Activated effector memory CD4-positive, alpha-beta T cell treated with Interleukin-2 at 50 U/mL for 16 hours (primary cell): ENCODE data around the gene TIMELESS.
"Not testable (repeated sequence)": the region's sequence is repeated elsewhere in the genome, so short reads cannot be mapped to it uniquely, and the experiment has no call there.

Experiments
- DNase-seq: peaks from one replicate; pipeline ENCODE4 v3.0.0-alpha.2; 2020

Gene TIMELESS

DNA sequence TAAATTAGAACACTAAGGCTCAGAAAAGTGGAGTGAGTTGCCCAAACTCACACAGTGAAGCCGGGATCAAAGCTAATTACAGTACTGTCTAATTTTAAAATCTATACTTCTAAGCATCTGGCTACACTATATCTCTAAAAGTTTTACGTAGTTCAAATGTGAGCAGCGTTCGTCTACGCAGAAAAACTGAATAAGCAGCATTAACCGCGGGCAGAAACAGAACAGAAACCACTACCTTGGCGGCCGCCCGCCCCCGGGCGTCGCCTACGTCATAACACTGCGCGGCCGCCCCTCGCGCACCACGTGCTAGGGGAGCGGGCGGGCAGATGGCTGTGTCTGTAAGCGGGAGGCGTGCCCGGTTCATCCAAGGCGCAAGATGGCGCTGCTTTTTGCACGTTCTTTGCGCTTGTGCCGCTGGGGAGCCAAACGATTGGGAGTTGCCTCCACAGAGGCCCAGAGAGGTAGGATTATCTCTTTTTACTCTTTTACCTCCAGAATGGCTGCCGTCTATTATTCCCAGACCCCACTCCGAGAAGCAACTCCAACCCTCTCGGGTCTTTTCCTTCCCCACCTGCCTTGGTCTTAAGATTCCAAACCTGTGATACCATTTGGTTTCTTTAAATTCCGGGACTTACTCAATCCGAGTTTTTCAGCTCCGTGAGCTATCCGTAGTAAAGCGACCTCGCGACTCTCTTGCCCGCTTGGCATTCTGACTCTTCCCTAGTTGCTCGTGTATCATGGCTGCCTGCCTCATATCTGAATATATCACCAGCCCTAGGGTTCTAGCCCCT, 19.2 kb upstream of the TIMELESS start, which contains the start of gene SPRYD4:
TSS of gene SPRYD4 (plus strand) at position 363 of the 791 bp plus-strand sequence. CDS start at position 377, 14 bp downstream.
- DNase-seq = peak; percentile 91

DNA sequence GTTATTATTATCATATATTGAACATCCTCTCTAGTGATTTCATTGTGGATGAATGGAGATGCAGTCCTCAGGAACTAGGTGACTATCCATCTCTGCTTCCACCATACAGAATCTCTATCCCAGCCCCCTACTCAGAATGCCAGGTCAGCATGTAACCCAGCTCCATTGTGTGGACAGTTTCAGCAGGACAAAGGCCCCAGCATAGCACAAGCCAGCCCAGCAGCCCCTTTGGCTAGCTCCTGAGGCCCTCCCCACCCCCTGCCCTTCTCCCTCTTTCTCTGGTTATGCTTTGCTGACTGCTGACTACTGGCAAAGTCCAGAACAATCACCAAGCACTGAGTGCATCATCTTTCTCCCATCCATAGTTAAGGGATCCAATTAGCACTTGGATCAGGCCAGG, 13.3 kb upstream of the TIMELESS start:
- DNase-seq = no peak

DNA sequence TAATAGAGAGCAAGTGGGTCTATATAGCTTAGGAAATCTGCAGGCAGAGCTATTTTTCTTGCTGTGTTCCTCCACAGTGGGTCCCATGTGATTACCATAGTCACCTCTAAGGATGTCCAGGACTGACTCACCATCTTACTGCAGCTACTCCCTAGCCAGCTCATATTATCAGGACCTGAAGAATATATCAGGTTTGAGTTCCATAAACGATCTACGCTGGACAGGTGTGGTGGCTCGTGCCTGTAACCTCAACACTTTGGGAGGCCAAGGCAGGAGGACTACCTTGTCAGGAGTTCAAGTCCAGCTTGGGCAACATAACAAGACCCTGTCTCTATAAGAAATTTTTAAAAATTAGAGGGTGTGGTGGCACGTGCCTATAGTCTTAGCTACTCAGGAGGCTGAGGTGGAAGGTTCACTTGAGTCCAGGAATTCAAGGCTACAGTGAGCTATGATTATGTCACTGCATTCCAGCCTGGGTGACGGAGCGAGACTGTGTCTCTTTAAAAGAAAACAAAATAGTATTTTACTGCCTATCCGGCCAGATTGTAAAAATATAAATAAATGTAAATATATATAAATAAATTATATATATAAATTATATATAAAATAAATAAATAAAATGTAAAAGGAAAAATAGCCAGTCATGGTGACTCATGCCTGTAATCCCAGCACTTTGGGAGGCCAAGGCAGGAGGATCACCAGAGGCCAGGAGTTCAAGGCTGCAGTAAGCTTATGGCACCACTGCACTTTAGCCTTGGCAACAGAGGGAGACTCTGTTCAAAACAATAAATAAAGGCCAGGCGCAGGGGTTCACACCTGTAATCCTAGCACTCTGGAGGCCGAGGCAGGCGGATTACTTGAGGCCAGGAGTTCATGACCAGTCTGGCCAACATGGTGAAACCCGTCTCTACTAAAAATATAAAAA, 12.3 kb upstream of the TIMELESS start:
- no peak for DNase-seq

DNA sequence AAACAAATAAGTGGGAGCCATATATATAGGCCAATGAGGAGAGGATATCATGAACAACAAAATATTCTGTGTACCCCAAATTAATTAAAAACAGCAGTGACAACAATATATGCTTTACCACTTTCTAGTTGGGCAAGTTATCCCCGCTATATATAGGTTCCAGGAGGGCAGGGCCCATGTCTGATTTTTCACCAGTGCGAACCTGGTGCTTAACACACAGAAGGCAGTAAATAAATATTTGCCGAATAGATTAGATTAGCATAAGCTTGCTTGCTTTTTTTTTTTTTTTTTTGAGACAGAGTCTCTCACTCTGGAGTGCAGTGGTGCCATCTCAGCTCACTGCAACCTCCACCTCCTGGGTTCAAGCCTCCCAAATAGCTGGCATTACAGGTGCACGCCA, 8.6 kb upstream of the TIMELESS start:
- DNase-seq = no peak

DNA sequence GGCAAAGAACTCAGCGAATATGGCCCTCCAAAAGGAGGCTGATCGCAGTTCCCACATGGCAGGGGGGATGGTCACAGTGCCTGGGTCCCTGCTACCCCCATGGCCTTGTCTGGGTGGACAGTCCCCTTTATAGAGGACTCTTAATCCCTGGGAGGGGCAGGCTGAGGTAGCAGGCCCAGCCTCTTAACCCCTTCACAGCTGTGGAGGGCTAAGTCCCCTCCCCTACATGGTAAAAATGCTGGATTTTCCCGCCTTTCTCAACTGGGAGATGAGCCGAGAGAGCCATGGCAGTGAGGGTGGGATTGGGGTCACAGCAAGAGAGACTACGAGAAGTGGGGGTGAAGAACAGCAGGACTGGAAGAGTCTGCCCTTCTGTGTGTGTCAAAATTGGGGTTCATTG, 5.3 kb upstream of the TIMELESS start, which contains the start of gene MIP:
TSS of gene MIP (minus strand) at position 101 of the 400 bp plus-strand sequence. CDS start at position 57, 44 bp downstream.
- no peak for DNase-seq

DNA sequence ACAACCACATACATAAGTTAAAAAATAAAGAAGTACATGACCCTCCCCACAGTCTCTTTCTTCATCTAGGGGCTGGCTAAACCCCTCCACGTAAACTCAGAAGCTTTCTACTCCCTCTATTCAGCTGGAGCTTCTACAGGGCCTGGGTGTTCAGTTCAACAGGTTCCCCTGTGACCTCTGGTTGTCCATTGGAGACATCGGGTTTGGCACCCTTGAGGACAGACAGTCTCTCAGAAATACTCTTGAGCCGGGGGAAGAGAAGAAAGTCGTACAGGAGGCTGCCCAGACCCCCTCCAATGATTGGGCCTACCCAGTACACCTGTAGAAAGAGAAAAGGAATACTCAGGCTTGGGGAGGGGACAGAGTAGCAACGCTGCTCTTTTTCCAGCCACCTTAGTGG, 1.9 kb upstream of the TIMELESS start:
- DNase-seq = no peak

DNA sequence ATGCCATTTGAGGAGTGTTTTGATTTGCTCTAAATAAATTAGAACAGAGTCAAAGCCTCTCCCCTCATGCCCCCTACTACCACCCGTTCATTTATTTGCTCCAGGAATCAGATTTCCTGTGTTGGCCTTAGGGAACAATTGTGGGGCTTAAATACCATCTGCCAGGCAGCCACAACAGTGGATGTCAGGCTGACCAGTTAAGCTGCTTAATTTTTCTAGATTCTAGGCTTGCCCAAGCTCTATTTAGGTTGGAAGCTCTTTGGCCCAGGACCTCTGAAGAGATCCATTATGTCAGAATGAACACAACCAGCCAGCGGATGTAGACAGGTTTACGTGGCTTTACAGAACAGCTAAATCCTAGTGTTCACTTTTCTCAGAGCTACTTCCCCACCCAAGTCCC, 1.0 kb upstream of the TIMELESS start:
- no peak for DNase-seq

DNA sequence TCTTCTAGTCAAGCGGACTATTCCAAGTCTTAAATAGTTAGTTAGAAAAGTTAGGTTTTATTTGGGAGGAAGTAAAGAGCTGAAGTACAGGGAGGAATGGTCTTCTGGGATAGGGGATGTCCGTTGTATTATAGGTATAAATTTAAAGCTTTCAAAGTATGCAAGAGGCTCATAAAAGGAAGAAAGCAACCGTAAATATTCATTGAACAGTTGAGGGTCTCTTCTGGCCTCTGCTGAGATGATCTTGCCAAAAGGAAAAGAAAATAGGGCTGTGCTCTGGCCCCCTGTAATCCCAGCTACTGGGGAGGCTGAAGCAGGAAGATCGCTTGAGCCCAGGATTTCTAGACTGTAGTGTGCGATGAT, 377 bp upstream of the TIMELESS start:
- DNase-seq = no peak

DNA sequence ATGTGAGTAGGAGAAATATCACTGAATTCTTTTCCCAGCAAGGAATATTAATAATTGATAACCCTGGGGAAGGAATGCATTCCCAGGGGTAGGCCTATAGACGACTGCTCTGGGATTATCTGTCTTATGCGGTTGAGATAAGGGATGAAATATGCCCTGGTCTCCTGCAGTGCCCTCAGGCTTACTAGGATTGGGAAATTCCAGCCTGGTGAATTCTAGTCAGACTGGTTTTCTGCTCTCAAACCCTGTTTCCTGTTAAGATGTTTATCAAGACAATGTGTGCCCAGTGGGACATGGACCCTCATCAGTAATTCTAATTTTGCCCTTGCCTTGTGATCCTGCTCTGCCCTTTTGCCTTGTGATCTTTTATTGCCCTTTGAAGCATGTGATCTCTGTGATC, 6.0 kb downstream of the TIMELESS start:
- not testable (repeated sequence) for DNase-seq

DNA sequence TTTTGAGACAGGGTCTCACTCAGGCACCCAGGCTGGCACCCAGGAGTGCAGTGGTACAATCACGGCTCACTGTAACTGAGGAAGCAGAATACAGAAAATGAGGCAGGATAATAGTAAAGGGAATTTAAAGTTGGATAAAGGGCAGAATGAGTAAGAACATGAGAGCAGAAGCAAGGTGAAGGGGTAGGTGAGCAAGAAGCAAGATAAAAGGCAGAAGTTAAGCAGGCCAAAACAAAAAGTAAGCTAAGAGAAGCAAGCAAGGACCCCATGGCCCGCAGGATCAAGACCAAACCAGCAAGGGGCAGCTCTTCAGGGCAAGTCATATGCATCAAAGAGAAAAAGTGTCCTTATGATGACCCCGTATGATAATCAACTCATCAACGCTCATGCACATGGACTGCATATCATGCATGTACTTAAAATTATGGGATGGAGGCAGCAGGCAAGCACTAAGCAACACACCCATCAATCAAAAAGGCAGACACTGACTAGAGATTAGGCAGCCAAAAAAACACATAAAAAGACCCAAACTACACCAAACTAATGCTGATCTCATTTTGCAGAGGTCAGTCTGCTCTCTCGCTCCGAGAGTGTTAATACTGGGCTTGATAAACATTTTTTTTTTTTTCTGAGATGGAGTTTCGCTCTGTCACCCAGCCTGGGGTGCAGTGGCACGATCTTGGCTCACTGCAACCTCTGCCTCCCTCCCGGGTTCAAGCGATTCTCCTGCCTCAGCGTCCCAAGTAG, 11.6 kb downstream of the TIMELESS start:
- DNase-seq = no peak

DNA sequence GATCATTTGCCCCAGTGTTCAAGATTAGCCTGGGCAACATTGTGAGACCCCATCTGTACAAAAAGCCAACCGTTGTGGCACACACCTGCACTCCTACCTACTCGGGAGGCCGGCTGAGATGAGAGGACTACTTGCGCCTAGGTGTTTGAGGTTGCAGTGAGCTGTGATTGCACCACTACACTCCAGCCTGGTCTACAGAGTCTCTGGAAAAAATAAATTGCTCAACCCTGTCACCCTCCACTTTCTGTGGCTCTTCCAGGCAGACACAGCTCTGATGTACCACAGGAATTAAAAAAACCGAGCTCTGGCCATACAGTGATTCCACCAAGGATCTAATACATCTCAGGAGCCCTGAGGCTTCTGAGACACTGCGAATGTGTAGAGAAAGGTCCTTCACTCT, 14.4 kb downstream of the TIMELESS start:
- DNase-seq = no peak

DNA sequence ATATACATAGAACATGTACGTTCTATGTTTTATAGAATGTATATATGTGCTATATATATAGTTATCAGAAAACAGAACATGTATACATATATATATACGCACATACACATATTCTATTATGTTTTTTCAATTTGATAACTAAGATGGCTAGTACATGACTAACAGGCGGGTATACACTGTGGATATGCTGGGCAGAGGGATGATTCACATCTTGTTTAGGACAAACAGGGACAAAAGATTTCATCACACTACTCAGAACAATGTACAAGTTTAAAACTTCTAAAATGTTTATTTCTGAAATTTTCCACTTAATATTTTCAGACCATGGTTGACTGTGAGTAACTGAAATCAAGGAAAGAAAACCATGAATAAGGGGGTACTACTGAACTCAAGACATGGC, 17.4 kb downstream of the TIMELESS start:
- no peak for DNase-seq

DNA sequence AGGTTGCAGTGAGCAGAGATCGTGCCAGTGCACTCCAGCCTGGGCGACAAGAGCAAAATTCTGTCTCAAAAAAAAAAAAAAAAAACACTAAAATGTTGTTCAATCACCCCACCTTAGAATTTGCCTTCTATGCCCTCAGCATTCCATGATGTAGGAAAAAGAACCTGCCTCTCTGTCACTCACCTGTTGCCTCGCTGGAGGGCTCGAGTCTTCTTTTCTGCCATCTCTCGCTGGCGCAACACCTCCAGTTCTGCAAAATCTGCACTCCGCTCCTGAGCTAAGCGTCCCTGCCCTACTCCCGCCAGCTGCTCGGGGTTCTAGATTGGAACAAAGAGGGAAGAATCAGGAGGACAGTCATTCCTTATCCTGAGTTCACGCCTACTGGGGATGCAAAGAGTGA, 17.9 kb downstream of the TIMELESS start:
- DNase-seq = no peak

DNA sequence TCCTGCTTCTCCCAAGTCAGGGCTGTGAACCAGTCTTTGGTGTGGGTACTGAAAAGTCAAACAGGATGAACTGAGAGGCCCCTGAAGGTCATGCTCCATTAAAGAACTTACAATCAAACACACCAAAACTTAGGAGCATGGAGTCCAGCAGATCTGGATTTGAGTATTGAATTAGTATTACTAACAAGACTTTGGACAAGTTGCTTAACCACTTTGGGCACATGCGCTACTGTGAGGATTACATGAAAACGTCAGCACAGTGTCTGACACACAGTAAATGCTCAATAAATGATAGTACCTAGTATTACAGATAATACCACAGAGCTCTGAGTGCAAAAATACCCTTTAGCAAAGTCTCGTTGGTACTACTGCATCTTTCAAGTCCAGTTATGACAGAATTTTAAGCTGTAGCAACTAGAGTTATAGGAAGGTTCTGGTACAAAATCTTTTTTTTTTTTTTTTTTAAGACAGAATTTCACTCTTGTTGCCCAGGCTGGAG, 23.2 kb downstream of the TIMELESS start:
- no peak for DNase-seq

DNA sequence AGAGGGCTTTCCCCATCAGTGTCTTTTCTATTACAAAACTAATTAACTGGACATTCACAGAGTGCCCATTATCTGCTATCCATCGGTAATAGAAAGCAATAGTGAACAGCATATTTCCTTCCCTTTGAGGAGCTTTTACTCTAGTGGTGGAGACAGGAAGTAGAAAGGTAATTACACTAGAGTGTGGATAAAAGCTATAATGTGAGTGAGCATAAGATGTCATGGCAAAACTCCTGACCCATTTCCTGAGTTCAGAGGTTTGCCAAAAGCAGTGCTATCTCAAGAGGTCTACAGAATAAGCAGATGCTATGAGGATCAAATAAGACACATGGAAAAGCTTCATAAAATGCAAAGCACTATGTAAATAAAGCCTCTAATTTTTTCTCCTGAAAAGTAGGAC, 24.0 kb downstream of the TIMELESS start:
- no peak for DNase-seq

DNA sequence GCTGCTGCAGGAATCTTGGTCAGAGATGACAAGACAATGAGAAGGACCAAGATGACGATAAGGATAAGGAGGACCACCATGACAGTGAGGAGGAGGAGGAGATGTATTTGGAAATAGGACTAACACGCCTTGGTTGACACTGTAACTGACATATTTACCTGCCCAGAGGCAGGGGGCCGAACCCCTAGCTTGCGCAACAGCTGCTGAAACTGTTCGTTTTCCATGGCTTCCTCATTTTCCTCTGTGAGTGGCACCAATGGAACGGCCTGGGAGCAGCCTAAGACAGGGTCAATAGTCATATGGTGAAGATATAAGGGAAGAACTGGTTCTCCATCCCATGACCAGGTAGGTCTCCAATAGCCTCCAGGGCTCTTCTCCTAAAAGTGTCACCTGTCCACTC, 28.8 kb downstream of the TIMELESS start:
- no peak for DNase-seq

DNA sequence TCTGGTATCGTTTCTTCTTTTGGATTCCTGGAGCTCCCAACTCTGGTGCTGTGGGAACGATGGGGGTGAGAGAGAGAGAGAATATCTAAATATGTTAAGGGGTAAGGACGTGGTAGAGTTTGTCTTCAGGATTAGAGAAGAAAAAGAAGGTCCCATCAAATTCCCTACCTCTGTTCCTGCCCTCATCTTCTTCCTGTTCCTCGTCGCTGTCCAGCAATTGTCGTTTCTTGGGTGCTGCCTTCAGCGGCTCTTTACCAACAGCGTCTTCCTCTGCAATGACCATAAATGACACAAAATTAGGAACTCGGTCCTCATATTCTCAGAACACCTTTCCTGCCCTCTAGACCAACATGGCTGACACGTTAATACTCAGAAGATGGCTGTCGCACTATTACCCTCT, 31.5 kb downstream of the TIMELESS start:
- DNase-seq = no peak

DNA sequence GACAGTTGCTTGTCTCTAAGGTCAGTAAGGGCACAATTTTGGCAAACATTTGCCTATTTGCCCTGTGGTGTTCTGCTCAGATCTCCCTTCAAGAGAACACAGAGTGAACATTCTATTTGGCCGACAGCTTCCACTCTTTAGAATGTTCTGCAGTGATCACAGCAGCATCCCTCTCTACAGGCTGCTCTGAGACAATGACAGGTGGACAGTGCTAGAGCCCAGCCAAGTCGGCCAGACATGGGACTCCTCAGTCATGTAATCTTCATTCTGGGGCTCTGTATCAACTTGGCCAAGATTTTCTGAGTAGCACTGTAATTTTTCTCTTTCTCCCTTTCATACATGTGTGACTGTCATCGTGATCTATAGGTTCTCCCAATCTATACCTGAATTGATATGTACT, 34.8 kb downstream of the TIMELESS start:
- DNase-seq = no peak

DNA sequence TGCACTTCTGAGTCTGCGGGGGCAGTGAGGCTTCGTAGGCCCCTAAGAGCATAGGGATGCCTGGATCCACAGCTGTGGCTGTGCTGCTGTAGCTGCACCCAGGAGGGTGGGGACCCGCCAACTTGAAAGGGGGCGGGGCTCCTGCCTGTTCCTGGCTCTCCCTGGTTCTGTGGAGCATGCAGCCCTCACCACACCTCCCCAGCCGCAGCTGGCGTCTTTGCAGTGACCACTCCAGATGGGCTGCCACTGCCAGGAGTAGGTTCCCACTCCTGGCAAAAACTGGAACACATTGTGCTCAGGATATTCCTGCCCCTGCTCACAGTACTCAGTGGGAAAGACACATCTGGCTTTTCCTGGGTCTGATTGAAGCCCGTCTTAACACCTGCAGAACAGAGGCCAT, 35.8 kb downstream of the TIMELESS start:
- DNase-seq = no peak

DNA sequence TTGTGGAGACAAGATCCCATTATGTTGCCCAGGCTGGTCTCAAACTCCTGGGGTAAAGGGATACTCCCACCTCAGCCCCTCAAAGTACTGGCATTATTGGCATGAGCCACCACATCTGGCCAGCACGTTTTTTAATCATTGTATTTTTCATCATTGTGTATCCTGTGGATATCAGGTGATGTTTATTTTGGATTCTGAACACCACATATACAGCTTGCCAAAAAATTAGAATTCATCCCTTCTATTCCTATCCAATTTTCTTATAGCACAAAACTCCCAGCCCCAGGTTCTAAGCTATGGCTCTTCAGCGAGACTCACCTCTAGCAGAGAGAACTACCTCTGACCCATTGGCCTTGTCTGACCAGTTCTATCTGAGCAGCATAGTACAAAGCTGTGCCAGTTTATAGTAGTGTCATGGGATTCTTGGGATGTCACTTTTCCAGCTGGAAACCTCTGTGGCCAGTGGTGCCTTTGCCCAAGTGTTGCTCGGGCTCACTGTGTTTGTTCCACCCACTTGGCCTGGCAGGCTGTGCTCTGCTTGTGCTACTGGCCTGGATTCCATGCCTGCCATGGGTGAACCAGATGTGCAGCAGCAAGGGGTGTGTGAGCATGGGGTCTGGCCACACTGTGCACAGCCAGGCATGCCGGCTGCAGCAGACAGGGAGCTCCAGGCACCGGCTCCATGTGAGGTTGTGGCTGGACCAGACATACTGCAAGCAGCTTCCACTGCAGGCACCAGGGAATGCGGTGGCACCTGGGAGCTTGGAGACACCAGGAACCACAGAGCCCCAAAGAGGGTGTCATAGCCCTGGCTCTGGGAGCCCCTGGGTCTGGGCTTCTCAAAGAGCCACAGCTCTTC, 37.2 kb downstream of the TIMELESS start:
- DNase-seq = no peak

DNA sequence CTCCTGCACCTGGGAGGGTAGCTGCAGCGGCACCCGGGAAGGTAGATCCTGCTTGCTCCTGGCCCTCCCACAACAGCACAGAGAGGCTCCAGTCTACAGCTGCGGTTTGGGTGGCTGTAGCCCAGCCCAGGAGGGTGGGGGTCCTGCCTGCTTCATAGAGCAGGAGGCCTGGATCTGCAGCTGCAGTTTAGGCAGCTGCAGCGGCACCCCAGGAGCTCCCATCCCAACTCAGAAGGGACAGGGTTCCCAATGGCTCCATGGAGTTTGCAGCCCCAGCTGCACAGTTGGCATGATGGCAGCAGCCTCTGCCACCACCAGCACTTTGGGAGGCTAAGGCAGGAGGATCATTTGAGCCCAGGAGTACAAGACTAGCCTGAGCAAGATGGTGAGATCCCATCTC, 38.5 kb downstream of the TIMELESS start:
- DNase-seq = no peak

DNA sequence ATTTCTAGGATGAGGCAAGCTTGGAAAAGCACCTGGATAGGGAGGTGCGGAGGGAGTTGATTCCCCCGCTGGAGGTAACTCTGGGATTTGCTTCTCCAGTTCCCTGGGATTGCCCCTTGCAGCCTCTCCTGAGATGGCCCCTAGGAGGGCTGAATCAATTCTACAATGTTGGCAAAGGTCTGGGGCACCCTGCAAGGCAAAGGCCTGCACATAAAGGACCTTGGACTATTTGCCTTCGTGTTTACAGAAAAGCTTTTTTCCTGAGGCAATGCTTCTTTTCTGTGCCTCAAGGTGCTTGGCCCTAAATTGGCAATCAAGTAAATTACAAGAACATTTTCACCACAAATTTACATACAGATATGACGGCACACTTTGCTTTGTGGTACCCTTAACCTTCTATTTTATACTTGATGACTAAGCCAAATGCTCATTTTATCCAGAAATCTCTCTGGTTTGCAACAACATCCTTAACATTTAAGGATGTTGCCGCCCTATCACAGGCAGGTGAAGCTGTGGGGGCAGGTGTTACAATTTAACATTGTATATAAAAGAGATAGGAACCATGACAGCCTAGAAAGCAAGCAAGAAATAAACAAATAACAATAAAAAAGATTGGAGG, 40.3 kb downstream of the TIMELESS start:
- DNase-seq = no peak
